ENCODE results near the gene TMEM92. TPM values are rescaled to one million over a fixed set of nuclear protein-coding genes. Genes with fewer than 3 reads are reported as not detected.
"Not testable (repeated sequence)": the region's sequence is repeated elsewhere in the genome, so short reads cannot be mapped to it uniquely, and the experiment has no call there.

Gene TMEM92
- total RNA-seq, 1 donor from 2014 or later: not detected

GRCh38 chr17:50275279-50275678 lies 1.0 kb downstream of the TMEM92 start:
- no peak for DNase-seq (ENCODE audit: low spot score)

- DNase-seq (ENCODE audit: low spot score): no peak
Observed at GRCh38 chr17:50276588-50277356, 2.5 kb downstream of the TMEM92 start.

GRCh38 chr17:50277357-50277754 lies 3.1 kb downstream of the TMEM92 start:
- DNase-seq (ENCODE audit: low spot score): no peak

- no peak for DNase-seq (ENCODE audit: low spot score)
Observed at GRCh38 chr17:50278526-50279180, 4.4 kb downstream of the TMEM92 start.

- DNase-seq (ENCODE audit: low spot score): no peak
Observed at GRCh38 chr17:50279181-50279526, 4.9 kb downstream of the TMEM92 start.

- no peak for DNase-seq (ENCODE audit: low spot score)
Observed at GRCh38 chr17:50279639-50280038, 5.4 kb downstream of the TMEM92 start.

- DNase-seq (ENCODE audit: low spot score): no peak
Observed at GRCh38 chr17:50280068-50280467, 5.8 kb downstream of the TMEM92 start.

GRCh38 chr17:50280801-50281441 lies 6.7 kb downstream of the TMEM92 start:
- DNase-seq (ENCODE audit: low spot score): no peak

- DNase-seq (ENCODE audit: low spot score): no peak
Observed at GRCh38 chr17:50281739-50282401, 7.6 kb downstream of the TMEM92 start.

GRCh38 chr17:50283246-50283645 lies 9.0 kb downstream of the TMEM92 start:
- DNase-seq (ENCODE audit: low spot score): no peak

- no peak for DNase-seq (ENCODE audit: low spot score)
Observed at GRCh38 chr17:50283714-50284113, 9.4 kb downstream of the TMEM92 start.

GRCh38 chr17:50285941-50286340 lies 11.7 kb downstream of the TMEM92 start:
- DNase-seq (ENCODE audit: low spot score): no peak

- DNase-seq (ENCODE audit: low spot score): not testable (repeated sequence)
Observed at GRCh38 chr17:50287302-50287701, 13.0 kb downstream of the TMEM92 start.

GRCh38 chr17:50288306-50288705 lies 14.0 kb downstream of the TMEM92 start:
- no peak for DNase-seq (ENCODE audit: low spot score)

- DNase-seq (ENCODE audit: low spot score): no peak
Observed at GRCh38 chr17:50289278-50289677, 15.0 kb downstream of the TMEM92 start.

GRCh38 chr17:50289991-50290702 lies 15.9 kb downstream of the TMEM92 start:
- DNase-seq (ENCODE audit: low spot score): peak; percentile 94

GRCh38 chr17:50290933-50291332 lies 16.7 kb downstream of the TMEM92 start:
- DNase-seq (ENCODE audit: low spot score): peak; percentile 55

GRCh38 chr17:50292465-50292864 lies 18.2 kb downstream of the TMEM92 start:
- no peak for DNase-seq (ENCODE audit: low spot score)

GRCh38 chr17:50295021-50295420 lies 20.8 kb downstream of the TMEM92 start:
- DNase-seq (ENCODE audit: low spot score): no peak

- peak; percentile 50 for DNase-seq (ENCODE audit: low spot score)
Observed at GRCh38 chr17:50297407-50297865, 23.2 kb downstream of the TMEM92 start.

- no peak for DNase-seq (ENCODE audit: low spot score)
Observed at GRCh38 chr17:50298018-50298417, 23.8 kb downstream of the TMEM92 start.

All from umbilical cord (tissue), 2 donors.